ENCODE data around the gene GKN2. TPM values are rescaled to one million over a fixed set of nuclear protein-coding genes. Genes with fewer than 3 reads are reported as not detected.
"Not testable (repeated sequence)": the region's sequence is repeated elsewhere in the genome, so short reads cannot be mapped to it uniquely, and the experiment has no call there.

The GKN2 gene
- total RNA-seq, 1 donor from 2014 or later: not detected

- Mint-ChIP-seq H3K36me3 (no peaks in the 10 kb centered on the region), H3K4me1 (no peaks in the 10 kb centered on the region), H3K27ac (no peak overlapping the region), H3K4me3 (no peak overlapping the region), H3K9me3 (peaks cover 9% of the 10 kb centered on the region), H3K27me3 (ENCODE audit: low read depth) (peaks cover 8% of the 10 kb centered on the region)
- no peak for DNase-seq (ENCODE audit: low spot score in 2 of 2, unreplicated experiment in 2 of 2)
- TF ChIP-seq CTCF (IDR thresholded peaks at IDR 0.05; ENCODE audit: unreplicated experiment): no peak
Observed at GRCh38 chr2:68961380-68961779, 8.7 kb upstream of the GKN2 start.

DNA sequence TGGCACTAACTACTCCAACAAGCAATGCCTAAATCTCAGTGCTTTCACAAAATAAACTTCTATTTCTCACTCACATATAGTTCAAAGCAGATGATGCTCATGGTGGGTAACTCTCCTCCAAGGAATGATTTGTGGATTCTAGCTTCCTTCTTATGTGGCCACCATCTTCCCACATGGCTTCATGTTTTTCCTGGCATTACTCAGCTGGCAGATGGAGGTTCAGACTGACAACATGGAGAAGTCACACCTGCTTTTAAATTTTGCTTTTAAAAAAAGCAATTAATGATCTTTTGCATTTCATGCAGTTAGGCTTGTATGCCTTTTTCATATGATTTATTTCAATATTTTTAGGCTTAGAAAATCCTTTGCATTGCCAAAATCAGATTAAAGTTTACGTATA, 6.3 kb upstream of the GKN2 start:
- TF ChIP-seq CTCF (IDR thresholded peaks at IDR 0.05; ENCODE audit: unreplicated experiment): no peak
- Mint-ChIP-seq H3K9me3 (peaks cover 11% of the 10 kb centered on the region), H3K4me1 (no peaks in the 10 kb centered on the region), H3K36me3 (no peaks in the 10 kb centered on the region), H3K27ac (no peak overlapping the region), H3K27me3 (ENCODE audit: low read depth) (peaks cover 8% of the 10 kb centered on the region), H3K4me3 (no peak overlapping the region)
- no peak for DNase-seq (ENCODE audit: low spot score in 2 of 2, unreplicated experiment in 2 of 2)

- H3K4me1 Mint-ChIP-seq; H3K36me3 Mint-ChIP-seq; H3K9me3 Mint-ChIP-seq; H3K4me3 Mint-ChIP-seq; H3K27ac Mint-ChIP-seq; DNase-seq (ENCODE audit: low spot score in 2 of 2, unreplicated experiment in 2 of 2): not testable (repeated sequence)
- H3K27me3 Mint-ChIP-seq (ENCODE audit: low read depth): peaks cover 16% of the 10 kb centered on the region
Observed at GRCh38 chr2:68955432-68955831, 2.7 kb upstream of the GKN2 start.

GRCh38 chr2:68951899-68952298, 794 bp downstream of the GKN2 start:
- no peak for DNase-seq (ENCODE audit: low spot score in 2 of 2, unreplicated experiment in 2 of 2)
- Mint-ChIP-seq H3K9me3 (peaks cover 4% of the 10 kb centered on the region), H3K36me3 (no peaks in the 10 kb centered on the region), H3K27ac (no peak overlapping the region), H3K27me3 (ENCODE audit: low read depth) (peaks cover 14% of the 10 kb centered on the region), H3K4me1 (no peaks in the 10 kb centered on the region), H3K4me3 (no peak overlapping the region)
- TF ChIP-seq CTCF (IDR thresholded peaks at IDR 0.05; ENCODE audit: unreplicated experiment): no peak

- Mint-ChIP-seq H3K27me3 (ENCODE audit: low read depth) (peaks cover 14% of the 10 kb centered on the region), H3K4me3 (no peak overlapping the region), H3K36me3 (no peaks in the 10 kb centered on the region), H3K27ac (no peak overlapping the region), H3K9me3 (peaks cover 6% of the 10 kb centered on the region), H3K4me1 (peaks cover 3% of the 10 kb centered on the region)
- TF ChIP-seq CTCF (IDR thresholded peaks at IDR 0.05; ENCODE audit: unreplicated experiment): no peak
- no peak for DNase-seq (ENCODE audit: low spot score in 2 of 2, unreplicated experiment in 2 of 2)
Observed at GRCh38 chr2:68948710-68949109, 4.0 kb downstream of the GKN2 start.

DNA sequence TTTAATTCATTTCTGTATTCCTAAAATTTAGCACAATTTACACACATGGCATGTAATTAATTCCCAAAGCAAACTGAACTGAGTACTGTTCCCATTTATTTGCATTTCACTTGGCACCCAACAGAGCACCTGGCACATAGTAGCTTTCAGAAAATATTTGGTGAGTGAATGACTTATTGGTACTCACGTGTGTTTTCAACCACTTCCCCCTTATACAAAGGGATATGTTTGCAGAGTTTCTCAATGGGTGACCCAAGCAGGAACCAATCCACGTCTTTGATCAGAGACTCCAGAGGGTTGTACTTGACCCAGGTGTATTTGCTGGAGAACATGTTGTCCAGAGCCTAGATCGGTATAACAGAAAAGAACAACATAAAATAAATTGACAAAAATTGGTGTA, 6.6 kb downstream of the GKN2 start:
- H3K36me3 Mint-ChIP-seq: no peaks in the 10 kb centered on the region
- peaks cover 10% of the 10 kb centered on the region for H3K9me3 Mint-ChIP-seq
- no peak overlapping the region for H3K4me3 Mint-ChIP-seq
- peaks cover 4% of the 10 kb centered on the region for H3K4me1 Mint-ChIP-seq
- peaks cover 13% of the 10 kb centered on the region for H3K27me3 Mint-ChIP-seq (ENCODE audit: low read depth)
- no peak for DNase-seq (ENCODE audit: low spot score in 2 of 2, unreplicated experiment in 2 of 2)
- TF ChIP-seq CTCF (IDR thresholded peaks at IDR 0.05; ENCODE audit: unreplicated experiment): no peak
- no peak overlapping the region for H3K27ac Mint-ChIP-seq

Data from mesothelial cell of epicardium (in vitro differentiated cells).